Large intestine (tissue), 3 donors: Measurements from ENCODE around the gene MPHOSPH9. TPM values are rescaled to one million over a fixed set of nuclear protein-coding genes. Genes with fewer than 3 reads are reported as not detected.

ENCODE experiments used
- DNase-seq, 2 donors: peaks; one replicate each; pipeline versions ENCODE4 v3.0.0 to v3.0.0-alpha.2; 2013
- H3K27ac ChIP-seq: one replicate; pipeline ENCODE4 v1.5.1; 2013; ENCODE audit warnings: low read length
- H3K27me3 ChIP-seq: 2 replicates; pipeline ENCODE4 v1.6.1; 2013; ENCODE audit warnings: low read length; ENCODE audit not compliant: control insufficient read depth, insufficient read depth
- H3K36me3 ChIP-seq: 2 replicates; pipeline ENCODE4 v1.6.1; 2013; ENCODE audit warnings: low read length; ENCODE audit not compliant: control insufficient read depth, insufficient read depth
- H3K4me1 ChIP-seq: one replicate; pipeline ENCODE4 v1.6.1; 2013; ENCODE audit warnings: low read length; ENCODE audit not compliant: control insufficient read depth, insufficient read depth
- H3K4me3 ChIP-seq: one replicate; pipeline ENCODE4 v1.5.1; 2013; ENCODE audit warnings: low read length
- H3K9me3 ChIP-seq: one replicate; pipeline ENCODE4 v1.6.1; 2013; ENCODE audit warnings: mild to moderate bottlenecking, low read depth, low read length, moderate library complexity; ENCODE audit not compliant: control insufficient read depth
- WGBS: methylation state at CpG from one replicate; pipeline ENCODE4 v1.1.5; 2013; ENCODE audit warnings: low lambda C conversion rate; ENCODE audit not compliant: insufficient coverage; 5-methylcytosine and 5-hydroxymethylcytosine counted together
- polyA plus RNA-seq: library from polyadenylated mRNA; unstranded; fragments of 120-200 nt; gene quantifications from one replicate; pipeline ENCODE4 v1.2.1, GENCODE V29; 2013

MPHOSPH9 gene
- polyA plus RNA-seq, 1 donor: 17.8 TPM

DNA sequence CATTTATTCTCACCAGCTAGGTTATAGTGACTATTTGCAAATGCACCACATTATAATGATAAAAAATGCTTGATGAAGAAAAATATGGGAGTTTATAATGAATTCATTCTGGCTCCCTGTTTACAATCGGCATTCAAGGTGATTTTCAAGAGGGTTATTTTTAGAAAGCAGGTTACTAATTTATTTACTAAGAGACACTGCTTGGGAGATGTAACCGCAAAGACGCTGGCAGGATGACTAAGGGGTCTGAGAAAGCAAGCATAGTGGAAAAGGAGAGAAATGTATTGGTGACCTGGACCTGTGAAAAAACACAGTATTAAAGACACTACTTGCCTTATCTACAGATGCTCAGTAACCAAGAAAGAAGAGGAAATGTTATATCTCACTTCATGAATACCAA is 68.7 kb downstream of the MPHOSPH9 start:
- Histone ChIP-seq H3K4me3 (no peak overlapping the region), H3K27me3 (no peaks in the 10 kb centered on the region), H3K9me3 (no peaks in the 10 kb centered on the region), H3K36me3 (peaks cover 11% of the 10 kb centered on the region), H3K27ac (no peak overlapping the region), H3K4me1 (peaks cover 7% of the 10 kb centered on the region)
- WGBS: no CpG with 5 or more reads among the region's 3 CpGs
- DNase-seq: no peak

DNA sequence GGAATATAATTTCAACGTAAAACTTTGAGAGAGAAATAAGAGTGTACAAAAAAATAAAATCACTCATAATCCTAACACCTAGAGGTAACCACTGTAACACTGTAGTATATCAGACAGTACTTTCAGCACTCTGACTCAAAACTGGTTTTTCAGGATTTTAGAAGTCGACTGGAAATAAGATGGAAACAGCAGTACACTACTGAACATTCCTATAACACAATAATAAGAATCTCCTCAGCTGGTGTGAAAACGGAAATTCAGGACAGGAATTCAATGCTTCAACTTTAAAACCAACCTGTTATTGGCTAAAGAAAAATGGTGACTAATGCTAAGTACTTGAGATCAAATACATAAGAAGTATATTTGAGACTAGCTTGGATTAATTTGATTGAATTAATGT is 69.7 kb downstream of the MPHOSPH9 start:
- Histone ChIP-seq H3K4me1 (peaks cover 7% of the 10 kb centered on the region), H3K9me3 (no peaks in the 10 kb centered on the region), H3K27me3 (no peaks in the 10 kb centered on the region), H3K36me3 (peaks cover 11% of the 10 kb centered on the region), H3K4me3 (no peak overlapping the region), H3K27ac (no peak overlapping the region)
- DNase-seq: no peak
- 90% methylated on average over 2 of the region's 3 CpGs for WGBS

DNA sequence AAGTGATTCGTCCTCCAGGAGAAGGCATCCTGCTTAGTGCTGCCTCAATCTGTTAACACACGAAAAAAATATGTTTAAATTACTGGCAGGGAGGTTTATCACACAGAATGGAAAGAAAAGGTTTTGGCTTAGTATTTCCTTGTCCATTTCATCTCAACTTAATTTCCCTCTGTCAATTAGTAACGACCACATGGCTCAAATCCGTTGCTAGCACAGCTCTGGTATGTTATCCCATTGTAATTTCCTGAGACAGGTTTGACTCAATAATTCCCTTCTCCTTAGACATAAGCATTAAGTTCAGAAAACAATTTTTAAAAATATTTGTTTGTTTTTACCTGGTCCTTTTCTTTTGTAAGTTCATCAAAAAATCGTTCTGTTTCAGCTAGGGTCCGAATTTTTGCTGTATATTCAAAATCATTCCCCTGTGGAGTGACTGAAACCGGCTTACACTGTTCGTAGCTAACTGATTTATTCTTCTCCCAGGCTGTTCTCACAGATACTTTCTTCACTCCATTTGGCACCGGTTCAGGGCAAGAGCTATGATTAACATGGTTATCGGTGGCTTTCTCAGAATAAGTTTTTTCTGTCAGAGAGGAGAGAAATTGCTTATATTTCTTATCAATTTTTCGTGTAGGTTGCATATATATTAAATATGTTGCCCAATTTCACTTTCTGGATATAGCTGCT is 72.0 kb downstream of the MPHOSPH9 start:
- peaks cover 4% of the 10 kb centered on the region for H3K4me1 ChIP-seq
- H3K27ac ChIP-seq: no peak overlapping the region
- no peak for DNase-seq
- H3K36me3 ChIP-seq: peaks cover 8% of the 10 kb centered on the region
- WGBS: 66% methylated on average over 4 of the region's 11 CpGs
- no peak overlapping the region for H3K4me3 ChIP-seq
- no peaks in the 10 kb centered on the region for H3K27me3 ChIP-seq
- H3K9me3 ChIP-seq: no peaks in the 10 kb centered on the region

DNA sequence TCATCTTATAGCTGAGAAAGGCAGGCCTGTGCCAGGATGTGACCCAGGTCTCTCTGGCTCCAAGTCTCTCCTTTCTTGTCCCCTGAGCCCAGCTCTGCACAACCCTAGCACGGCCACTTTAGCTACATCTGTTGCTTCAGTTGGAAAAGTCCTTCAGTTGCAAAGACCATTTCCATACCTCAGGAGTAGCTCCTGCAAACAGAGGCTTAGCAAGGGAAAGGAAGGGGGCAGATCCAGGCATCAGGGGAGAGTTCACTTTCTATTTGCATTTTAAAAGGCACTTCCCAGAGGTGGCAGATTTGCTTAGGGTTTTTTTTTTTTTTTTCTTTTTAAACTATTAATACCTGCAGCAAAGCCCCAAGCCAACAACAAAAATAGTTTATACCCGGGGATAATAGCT is 79.0 kb downstream of the MPHOSPH9 start:
- WGBS: 0% methylated on average over 1 of the region's 2 CpGs
- no peak for DNase-seq
- no peaks in the 10 kb centered on the region for H3K36me3 ChIP-seq

DNA sequence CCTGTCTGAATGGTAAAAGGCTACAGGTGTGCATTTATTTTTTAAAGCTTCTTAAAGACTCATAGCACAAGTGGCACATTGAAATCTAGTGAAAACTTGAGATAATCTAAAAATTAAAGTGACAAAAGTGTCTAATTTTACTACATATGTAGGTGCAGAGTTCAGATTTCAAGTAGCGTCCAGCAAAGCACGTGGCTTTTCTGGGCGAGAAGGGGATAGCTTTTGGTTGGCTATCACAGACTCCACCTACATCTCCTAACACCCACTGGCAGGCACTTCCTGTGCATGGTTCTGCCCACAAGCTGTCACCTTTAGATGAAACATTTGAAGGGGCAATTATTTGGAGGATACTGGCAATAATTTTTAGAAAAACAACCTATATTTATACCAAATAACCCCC is 80.1 kb downstream of the MPHOSPH9 start:
- no CpG with 5 or more reads among the region's 3 CpGs for WGBS
- H3K9me3 ChIP-seq: no peaks in the 10 kb centered on the region
- peaks cover 11% of the 10 kb centered on the region for H3K4me1 ChIP-seq
- no peaks in the 10 kb centered on the region for H3K27me3 ChIP-seq
- no peaks in the 10 kb centered on the region for H3K36me3 ChIP-seq
- DNase-seq: no peak
- H3K4me3 ChIP-seq: no peak overlapping the region
- H3K27ac ChIP-seq: no peak overlapping the region

More for the DNA sequence above, 79.0 kb downstream of the MPHOSPH9 start:
- Histone ChIP-seq H3K27me3 (no peaks in the 10 kb centered on the region), H3K9me3 (no peaks in the 10 kb centered on the region), H3K4me3 (no peak overlapping the region), H3K4me1 (peaks cover 11% of the 10 kb centered on the region), H3K27ac (no peak overlapping the region)

DNA sequence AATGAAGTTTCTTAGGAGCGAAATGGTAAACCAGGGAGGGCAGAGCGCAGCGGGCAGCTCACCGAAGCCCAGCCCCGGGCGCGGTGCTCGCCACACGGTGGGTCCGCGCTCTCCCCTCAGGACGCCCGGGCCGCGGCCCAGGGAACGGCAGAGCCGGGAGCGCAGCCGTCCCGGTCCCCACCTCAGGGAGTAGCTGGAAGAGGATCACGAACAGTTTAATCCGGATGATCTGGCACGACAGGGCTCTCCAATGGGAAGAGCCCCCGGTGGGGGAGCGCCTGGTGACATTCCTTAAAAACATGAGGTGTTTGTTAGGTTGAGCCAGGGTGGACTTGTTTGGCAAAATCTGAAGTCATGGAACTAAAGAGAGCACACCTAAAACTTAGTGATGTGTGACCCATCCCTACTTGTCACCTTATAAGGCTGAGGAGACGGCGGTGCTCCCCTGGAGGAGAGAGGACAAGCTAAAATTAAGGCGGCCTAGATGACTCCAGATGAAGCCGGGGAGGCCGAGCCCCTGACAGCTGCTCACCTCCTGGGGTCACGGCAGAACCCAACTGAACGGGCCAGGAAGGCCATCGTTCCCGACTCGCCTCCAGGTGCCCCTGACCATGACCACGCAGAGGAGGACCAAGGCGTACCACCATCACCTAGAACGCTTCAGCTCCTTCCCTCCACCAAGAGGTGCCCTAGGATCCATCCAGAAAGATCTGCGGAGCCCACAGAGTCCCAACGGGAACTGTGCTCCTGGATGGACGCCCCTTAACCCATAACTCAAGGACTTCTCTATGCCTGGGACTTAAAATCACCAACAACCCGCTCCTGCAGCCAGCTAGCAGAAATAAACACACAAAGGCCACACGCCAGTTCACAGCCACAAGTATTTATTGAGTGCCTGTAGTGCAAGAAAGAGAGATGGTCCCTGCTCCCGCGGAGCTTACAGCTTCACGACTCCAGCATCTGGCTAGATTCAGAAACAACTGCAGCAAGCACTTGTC is 81.2 kb downstream of the MPHOSPH9 start:
- peak overlapping the region; percentile 25 for H3K27ac ChIP-seq
- DNase-seq: peak in 1 of 2 donors; percentile 21
- H3K9me3 ChIP-seq: no peaks in the 10 kb centered on the region
- no peaks in the 10 kb centered on the region for H3K36me3 ChIP-seq
- WGBS: no CpG with 5 or more reads among the region's 46 CpGs
- peaks cover 11% of the 10 kb centered on the region for H3K4me1 ChIP-seq
- H3K4me3 ChIP-seq: peak overlapping the region; percentile 48
- H3K27me3 ChIP-seq: no peaks in the 10 kb centered on the region

DNA sequence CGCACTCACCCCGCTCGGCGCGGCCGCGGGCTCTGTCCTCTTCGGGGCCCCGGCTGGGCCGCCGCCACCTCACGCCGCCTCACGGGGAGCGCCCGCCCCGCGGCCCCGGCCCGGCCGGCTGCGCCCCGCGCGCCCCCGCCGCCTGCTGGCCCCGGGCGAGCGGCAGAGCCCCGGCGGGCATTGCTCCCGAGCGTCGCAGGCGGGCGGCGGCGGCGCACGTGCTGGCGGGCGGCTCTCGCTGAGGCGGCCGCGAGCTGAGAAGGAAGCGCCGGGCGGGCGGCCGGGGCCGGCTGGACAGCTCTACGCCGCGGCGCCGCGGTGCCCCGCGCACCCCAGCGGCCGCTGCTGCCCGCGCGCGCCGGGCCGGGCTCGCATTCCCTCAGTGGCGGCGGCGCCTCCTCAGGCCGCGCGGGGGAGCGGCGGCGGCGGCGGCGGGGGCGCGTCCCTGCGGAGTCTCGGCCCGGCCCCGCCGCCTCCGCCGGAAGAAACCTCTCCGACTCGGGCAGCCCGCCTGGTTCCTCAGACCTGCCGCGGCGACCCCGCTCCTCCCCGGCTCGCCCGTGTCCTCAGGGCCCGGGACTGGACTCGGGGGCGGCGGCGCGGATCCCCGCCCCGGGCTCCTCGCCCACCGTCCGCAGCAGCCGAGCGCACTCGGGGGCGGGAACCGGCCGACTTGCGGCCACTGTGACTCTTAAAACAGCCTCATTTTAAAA is 82.0 kb downstream of the MPHOSPH9 start, which contains the start of gene PITPNM2:
Gene PITPNM2 (minus strand): TSS at position 347 of the 713 bp plus-strand sequence. CDS start 116,500 bp downstream, outside the sequence.
- Histone ChIP-seq H3K36me3 (no peaks in the 10 kb centered on the region), H3K4me1 (peaks cover 11% of the 10 kb centered on the region), H3K9me3 (no peaks in the 10 kb centered on the region), H3K27me3 (no peaks in the 10 kb centered on the region), H3K4me3 (peak within 1 kb of the TSS; percentile 76), H3K27ac (peak within 1 kb of the TSS; percentile 25)
- DNase-seq: peak; percentile 25 to 76
- WGBS: no CpG with 5 or more reads among the region's 119 CpGs

DNA sequence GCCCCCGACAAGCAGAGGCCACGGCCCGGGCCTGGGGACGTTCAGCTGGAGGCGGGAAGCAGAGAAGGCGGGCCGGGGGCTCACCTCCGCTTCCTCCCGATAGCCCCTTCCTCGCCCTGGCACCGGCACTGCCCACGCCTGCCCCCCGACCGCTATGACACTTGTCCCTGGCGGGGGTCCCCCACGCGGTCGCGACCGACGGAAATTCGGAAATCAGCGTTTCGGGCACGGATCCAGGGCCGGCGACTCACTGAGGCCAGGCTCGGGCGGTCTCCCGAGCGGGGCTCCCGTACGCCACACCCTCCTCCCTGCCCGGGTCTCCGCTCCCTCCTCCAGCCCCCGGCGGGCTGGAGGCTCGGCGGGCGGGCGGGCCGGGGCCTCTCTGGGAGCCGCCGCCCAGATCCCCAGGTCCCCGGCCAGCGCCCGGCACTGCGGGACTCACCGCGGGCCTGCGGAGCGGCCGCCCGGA is 82.6 kb downstream of the MPHOSPH9 start:
- Histone ChIP-seq H3K4me1 (peaks cover 11% of the 10 kb centered on the region), H3K9me3 (no peaks in the 10 kb centered on the region), H3K27ac (no peak overlapping the region), H3K4me3 (peak overlapping the region; percentile 76), H3K36me3 (no peaks in the 10 kb centered on the region), H3K27me3 (no peaks in the 10 kb centered on the region)
- whole genome bisulfite sequencing: no CpG with 5 or more reads among the region's 54 CpGs
- DNase-seq: peak in 1 of 2 donors; percentile 53

DNA sequence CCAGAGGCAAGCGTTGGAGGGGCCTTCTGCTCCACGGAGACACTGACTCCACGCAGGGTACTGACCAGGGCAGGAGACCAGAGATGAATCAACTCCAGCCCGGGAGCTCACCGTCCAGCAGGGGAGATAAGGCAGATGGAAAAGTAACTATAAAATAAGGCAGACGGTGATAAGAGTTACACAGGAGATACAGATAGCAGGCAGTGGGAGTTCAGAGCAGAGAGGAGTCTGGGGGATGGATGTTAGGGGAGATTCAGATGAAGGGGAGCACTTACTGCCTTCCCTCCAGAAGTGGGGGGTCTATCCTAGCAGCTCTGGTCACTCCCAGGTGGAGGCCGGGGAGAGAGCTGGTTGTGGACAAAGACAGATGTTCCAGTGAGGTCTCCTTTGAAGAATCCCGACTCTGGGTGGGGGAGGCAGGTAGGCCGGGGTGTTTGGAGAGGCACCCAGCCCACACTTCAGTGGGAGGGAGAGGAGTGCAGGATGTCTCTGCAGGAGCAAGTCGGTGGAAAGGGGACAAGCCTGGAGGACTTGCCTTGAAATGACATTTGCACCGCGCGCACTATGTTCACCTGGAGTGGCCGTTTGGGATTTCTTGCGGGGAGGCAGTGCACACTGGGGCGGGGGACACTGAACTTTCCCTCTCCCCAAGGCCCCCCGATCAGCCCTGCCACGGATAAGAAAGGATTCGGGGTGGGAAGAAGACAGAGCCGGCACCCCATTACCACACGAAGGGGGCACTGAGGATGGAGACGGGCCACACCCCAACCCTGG is 83.3 kb downstream of the MPHOSPH9 start:
- H3K36me3 ChIP-seq: no peaks in the 10 kb centered on the region
- no peak overlapping the region for H3K27ac ChIP-seq
- DNase-seq: peak; percentile 23 to 48
- H3K9me3 ChIP-seq: no peaks in the 10 kb centered on the region
- H3K4me3 ChIP-seq: peak overlapping the region; percentile 76
- H3K27me3 ChIP-seq: no peaks in the 10 kb centered on the region
- H3K4me1 ChIP-seq: peaks cover 11% of the 10 kb centered on the region
- WGBS: 20% methylated on average over 2 of the region's 22 CpGs
